ENCODE results near the gene PRKCE. TPM values are rescaled to one million over a fixed set of nuclear protein-coding genes. Genes with fewer than 3 reads are reported as not detected.

PRKCE gene
- total and polyA plus RNA-seq, 2 of the 8 experiments (the other 6 are each of a cell fraction or from before 2014, with no cell fraction given): 0.54 to 2.1 TPM

DNA sequence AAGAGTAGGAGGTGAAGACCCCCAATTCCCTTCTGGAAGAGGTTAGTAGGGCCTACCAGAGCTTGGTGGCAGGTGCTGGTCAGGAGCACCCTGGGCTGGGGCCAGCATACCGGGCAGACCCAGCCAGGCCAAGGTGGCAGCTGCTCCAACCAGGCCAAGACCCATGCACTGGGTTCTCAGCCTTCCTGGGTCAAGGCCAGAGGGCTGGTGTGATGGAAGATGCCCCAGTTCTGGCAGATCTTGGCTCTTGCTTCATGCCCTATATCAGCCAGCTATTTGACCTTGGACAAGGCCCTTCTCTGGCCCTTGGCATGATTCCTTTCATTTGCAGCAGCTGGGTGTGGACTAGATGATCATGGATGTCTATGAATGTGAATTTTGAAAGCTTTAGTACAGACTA is 57.7 kb downstream of the PRKCE start:
- no peak overlapping the region for H3K23ac ChIP-seq (ENCODE audit: insufficient read length)
- no peak overlapping the region for H3K9ac ChIP-seq (replicated peaks in 1 of 4; ENCODE audit: extremely low read depth in 1 of 4, low read depth in 3 of 4, low read length in 3 of 4)
- TF ChIP-seq BACH1 (IDR thresholded peaks at IDR 0.05; ENCODE audit: low read length) (no peak), GTF2F1 (IDR thresholded peaks at IDR 0.05; ENCODE audit: borderline replicate concordance, low read depth, low read length) (no peak), CEBPB (IDR thresholded peaks at IDR 0.05; ENCODE audit: low read depth, low read length) (no peak), SIRT6 (IDR thresholded peaks at IDR 0.05; ENCODE audit: low read length) (no peak), CHD1 (IDR thresholded peaks at IDR 0.05; ENCODE audit: low read depth, low read length) (no peak), KDM4A (IDR thresholded peaks at IDR 0.05; ENCODE audit: low read depth, low read length, severe bottlenecking) (no peak)
- FAIRE-seq (no peak), DNase-seq (ENCODE audit: low read depth in 1 of 2, low spot score in 2 of 2) (no peak)
- no peaks in the 10 kb centered on the region for H3K9me3 ChIP-seq (ENCODE audit: insufficient read depth in 2 of 2, low read depth in 1 of 2, low read length in 1 of 2)
- H4K20me1 ChIP-seq (replicated peaks in 1 of 2; ENCODE audit: control insufficient read depth in 1 of 2, insufficient read depth in 2 of 2, low read length in 2 of 2): no peaks in the 10 kb centered on the region
- no peaks in the 10 kb centered on the region for H3K23me2 ChIP-seq (ENCODE audit: low read depth, low read length)
- no peak overlapping the region for H3K14ac ChIP-seq (ENCODE audit: insufficient read length)
- H2BK15ac ChIP-seq (ENCODE audit: low read length): no peak overlapping the region
- H3K4me1 ChIP-seq (replicated peaks in 1 of 4; ENCODE audit: control insufficient read depth in 3 of 4, insufficient read depth in 4 of 4, low read length in 3 of 4): 0 out of 7 replicates have a peak, but pooled peaks cover 0 to 2% (median 0%) of the 10 kb centered on the region in 4 experiments
- POLR2A ChIA-PET (ENCODE audit: partially characterized antibody): no interaction called here
- H3K56ac ChIP-seq (replicated peaks; ENCODE audit: insufficient read length, low read depth, low read length): no peak overlapping the region
- no peak overlapping the region for H4K8ac ChIP-seq (ENCODE audit: extremely low read depth, insufficient read depth, low read length)
- 88% methylated on average over 1 of the region's 1 CpG; no CpG with 5 or more reads in 1 of the 2 experiments for WGBS, 2 experiments (ENCODE audit: extremely low coverage in 1 of 2, insufficient coverage in 1 of 2, insufficient read length in 1 of 2, insufficient replicate concordance in 2 of 2, low coverage in 1 of 2, low lambda C conversion rate in 2 of 2, missing lambda C conversion rate in 1 of 2)
- no peak overlapping the region for H2AK5ac ChIP-seq (ENCODE audit: low read depth, low read length)
- no peaks in the 10 kb centered on the region for H3K79me1 ChIP-seq (ENCODE audit: low read depth, low read length)
- CTCF ChIA-PET (ENCODE audit: partially characterized antibody): interaction anchor here (0.6 to 1.4 kb wide), 4 partner anchors 21 to 657 kb away, joined by 3 to 4 read pairs (median 4); no protein-coding TSS in a partner anchor
- H2BK5ac ChIP-seq (ENCODE audit: low read depth, low read length): no peak overlapping the region
- H3K4me2 ChIP-seq (ENCODE audit: insufficient read depth in 1 of 2, low read depth in 2 of 2, low read length in 2 of 2): no peak overlapping the region
- H3K4ac ChIP-seq (replicated peaks; ENCODE audit: insufficient read length, low read depth, low read length): no peak overlapping the region
- H3K27me3 ChIP-seq (replicated peaks in 1 of 4; ENCODE audit: control insufficient read depth in 3 of 4, extremely low read depth in 1 of 4, insufficient read depth in 3 of 4, low read length in 3 of 4): 0 out of 7 replicates have a peak, but pooled peaks cover 0 to 2% (median 0%) of the 10 kb centered on the region in 4 experiments
- no peaks in the 10 kb centered on the region for H3K79me2 ChIP-seq (ENCODE audit: control insufficient read depth in 1 of 2, insufficient read depth in 2 of 2, low read length in 2 of 2)
- no peak overlapping the region for H2BK20ac ChIP-seq (ENCODE audit: low read length)
- no peak overlapping the region for H2AFZ ChIP-seq (ENCODE audit: low read length)
- no peak overlapping the region for H3K27ac ChIP-seq (ENCODE audit: low read depth, low read length)
- H3K18ac ChIP-seq (ENCODE audit: extremely low read depth, low read length): no peak overlapping the region
- no peak overlapping the region for H4K91ac ChIP-seq (replicated peaks; ENCODE audit: insufficient read length, low read length)
- H4K5ac ChIP-seq (ENCODE audit: insufficient read length, low read depth, low read length): no peak overlapping the region
- H2BK120ac ChIP-seq (replicated peaks; ENCODE audit: low read depth, low read length): no peak overlapping the region
- H3K36me3 ChIP-seq (ENCODE audit: control insufficient read depth in 2 of 4, insufficient read depth in 4 of 4, low read length in 3 of 4): no peaks in the 10 kb centered on the region
- no peak overlapping the region for H2BK12ac ChIP-seq (ENCODE audit: low read depth, low read length)
- no peak overlapping the region for H3K4me3 ChIP-seq (ENCODE audit: extremely low read depth in 1 of 4, insufficient read depth in 2 of 4, low read depth in 3 of 4, low read length in 4 of 4)
